RWPE1 (cell line): ENCODE results near the gene ACAT1.
A peak's percentile ranks its signal among the peaks of the same experiment; 100 is the strongest.

ENCODE experiments used
- CTCF ChIA-PET: fragments of 350-600 bp; sonication (Branson Sonifier 250); formaldehyde crosslinking; extraction: SDS; loops from one replicate; lab custom pipeline; 2021; lab: Yijun Ruan, JAX
- POLR2A ChIA-PET: fragments of 400-600 bp; formaldehyde crosslinking; extraction: SDS; loops from one replicate; lab custom pipeline; 2020; ENCODE audit warnings: antibody characterized with exemption; ENCODE audit not compliant: low non-redundant PET; lab: Yijun Ruan, JAX
- DNase-seq: peaks from one replicate; pipeline ENCODE4 v3.0.0; 2012; ENCODE audit warnings: low spot score
- H3K27ac ChIP-seq: fragments of 450-650 bp; 2 replicates; pipeline ENCODE4 v1.5.1; 2017
- TF ChIP-seq, protein P1 (sequence below): fragments of 450-650 bp; conservative IDR thresholded peaks from 2 replicates; pipeline ENCODE4 v1.5.1; 2017; ENCODE audit warnings: low read depth, mild to moderate bottlenecking

The ACAT1 gene

DNA sequence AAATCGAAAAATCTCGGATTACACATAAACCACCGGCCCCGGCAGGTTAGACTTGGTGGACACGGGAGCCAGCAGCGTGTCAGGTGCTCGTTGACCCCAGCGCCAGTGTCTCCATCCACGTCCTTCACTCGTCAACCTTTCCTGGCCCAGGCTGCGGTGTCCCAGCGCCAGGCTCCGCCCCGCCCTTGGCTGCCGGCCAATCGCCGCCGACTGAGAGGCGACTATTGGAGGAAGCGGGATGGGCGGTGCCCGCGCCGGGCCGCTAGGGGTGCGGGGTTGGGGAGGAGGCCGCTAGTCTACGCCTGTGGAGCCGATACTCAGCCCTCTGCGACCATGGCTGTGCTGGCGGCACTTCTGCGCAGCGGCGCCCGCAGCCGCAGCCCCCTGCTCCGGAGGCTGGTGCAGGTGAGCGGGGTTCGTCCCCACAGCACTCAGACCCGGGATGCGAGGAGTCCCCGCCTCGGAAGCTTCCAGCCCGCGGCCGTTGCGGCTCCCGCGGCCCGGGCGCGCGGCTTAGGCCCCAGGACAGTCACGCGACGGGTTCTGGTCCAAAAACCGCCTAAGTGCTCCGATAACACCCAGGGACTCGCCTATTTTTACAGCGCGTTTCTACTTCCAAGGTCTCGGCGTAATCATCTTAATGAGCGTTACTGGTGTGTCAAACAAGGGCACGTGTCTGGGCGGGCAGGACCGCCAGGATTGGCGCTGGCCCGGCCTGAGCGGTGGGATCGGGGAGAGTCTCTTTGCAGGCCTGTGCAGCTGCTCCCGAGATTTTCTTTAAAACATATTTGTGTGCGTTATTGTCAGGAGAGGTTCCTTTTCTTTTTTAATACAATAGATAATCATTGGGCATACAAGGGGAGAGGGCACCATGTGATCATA, at the start of gene ACAT1:
Gene ACAT1, plus strand, starts transcription at position 294 of the 882 bp plus-strand sequence. Its CDS starts 40 bp downstream, at position 334.
- POLR2A ChIA-PET = no interaction called here
- TF ChIP-seq, protein P1, sequence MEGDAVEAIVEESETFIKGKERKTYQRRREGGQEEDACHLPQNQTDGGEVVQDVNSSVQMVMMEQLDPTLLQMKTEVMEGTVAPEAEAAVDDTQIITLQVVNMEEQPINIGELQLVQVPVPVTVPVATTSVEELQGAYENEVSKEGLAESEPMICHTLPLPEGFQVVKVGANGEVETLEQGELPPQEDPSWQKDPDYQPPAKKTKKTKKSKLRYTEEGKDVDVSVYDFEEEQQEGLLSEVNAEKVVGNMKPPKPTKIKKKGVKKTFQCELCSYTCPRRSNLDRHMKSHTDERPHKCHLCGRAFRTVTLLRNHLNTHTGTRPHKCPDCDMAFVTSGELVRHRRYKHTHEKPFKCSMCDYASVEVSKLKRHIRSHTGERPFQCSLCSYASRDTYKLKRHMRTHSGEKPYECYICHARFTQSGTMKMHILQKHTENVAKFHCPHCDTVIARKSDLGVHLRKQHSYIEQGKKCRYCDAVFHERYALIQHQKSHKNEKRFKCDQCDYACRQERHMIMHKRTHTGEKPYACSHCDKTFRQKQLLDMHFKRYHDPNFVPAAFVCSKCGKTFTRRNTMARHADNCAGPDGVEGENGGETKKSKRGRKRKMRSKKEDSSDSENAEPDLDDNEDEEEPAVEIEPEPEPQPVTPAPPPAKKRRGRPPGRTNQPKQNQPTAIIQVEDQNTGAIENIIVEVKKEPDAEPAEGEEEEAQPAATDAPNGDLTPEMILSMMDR = no peak
- CTCF ChIA-PET = interaction anchor here (0.7 kb wide), 1 partner anchor 113 kb away, joined by 3 read pairs; the partner anchor contains the start of gene CUL5
- peak; percentile 84 for DNase-seq
- H3K27ac ChIP-seq = peak within 1 kb of the TSS; percentile 87

DNA sequence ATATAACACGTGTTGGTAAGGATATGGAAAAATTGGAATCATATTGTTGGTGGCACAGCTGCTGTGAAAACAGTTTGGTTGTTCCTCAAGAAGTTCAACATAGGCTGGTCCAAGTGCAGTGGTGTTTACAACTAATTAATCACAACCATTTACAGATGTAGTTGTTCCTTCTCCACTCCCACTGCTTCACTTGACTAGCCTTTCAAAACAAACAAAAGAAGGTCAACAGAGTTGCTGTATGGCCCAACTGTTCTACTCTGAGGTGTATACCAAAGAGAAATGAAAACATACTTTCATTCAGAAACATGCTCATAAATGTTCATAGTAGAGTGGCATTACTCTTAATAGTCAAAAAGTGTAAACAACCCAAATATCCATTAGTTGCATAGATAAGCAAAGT, 36.6 kb upstream of the ACAT1 start:
- POLR2A ChIA-PET = no interaction called here
- TF ChIP-seq, protein P1 = no peak
- no peak for DNase-seq
- CTCF ChIA-PET = interaction anchor here (0.6 kb wide), 1 partner anchor 115 kb away, joined by 7 read pairs; no protein-coding TSS in a partner anchor
- no peak overlapping the region for H3K27ac ChIP-seq

DNA sequence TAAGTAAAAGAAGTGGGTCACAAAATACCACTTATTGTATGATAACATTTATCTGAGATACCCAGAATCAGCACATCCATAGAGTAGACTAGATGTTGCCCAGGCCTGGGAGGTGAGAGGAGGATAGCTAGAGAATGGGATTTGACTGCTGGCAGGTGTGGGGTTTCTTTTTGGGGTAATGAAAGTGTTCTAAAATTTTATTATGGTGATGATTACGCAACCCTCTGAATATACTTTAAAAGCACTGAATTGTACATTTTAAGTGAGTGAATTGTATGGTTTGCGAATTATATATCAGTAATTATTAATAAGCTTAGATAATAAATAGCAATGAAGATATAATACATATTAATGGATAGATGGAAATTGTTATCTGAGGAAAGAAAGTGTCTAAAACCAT, 35.7 kb upstream of the ACAT1 start:
- POLR2A ChIA-PET = no interaction called here
- DNase-seq = no peak
- no peak overlapping the region for H3K27ac ChIP-seq
- CTCF ChIA-PET = no interaction called here
- TF ChIP-seq, protein P1 = no peak

DNA sequence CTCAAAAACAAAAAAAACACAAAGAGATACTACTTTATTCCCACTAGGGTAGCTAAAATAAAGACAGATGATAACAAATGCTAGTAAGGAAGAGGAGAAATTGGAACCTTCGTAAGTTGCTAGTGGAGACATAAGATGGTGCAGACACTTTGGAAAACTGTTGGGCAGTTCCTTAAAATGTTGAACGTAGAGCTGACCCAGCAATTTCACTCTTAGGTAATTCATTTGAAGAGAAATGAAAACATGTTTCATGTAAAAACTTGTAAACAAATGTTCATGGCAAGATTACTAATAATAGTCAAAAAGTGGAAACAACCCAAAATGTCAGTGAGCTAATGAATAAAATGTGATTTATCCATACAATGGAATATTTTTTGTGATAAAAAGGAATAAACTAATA, 29.2 kb upstream of the ACAT1 start:
- H3K27ac ChIP-seq = no peak overlapping the region
- CTCF ChIA-PET = interaction anchor here (1.0 kb wide), 1 partner anchor 24 kb away, joined by 3 read pairs; no protein-coding TSS in a partner anchor
- POLR2A ChIA-PET = no interaction called here
- TF ChIP-seq, protein P1 = no peak
- no peak for DNase-seq

DNA sequence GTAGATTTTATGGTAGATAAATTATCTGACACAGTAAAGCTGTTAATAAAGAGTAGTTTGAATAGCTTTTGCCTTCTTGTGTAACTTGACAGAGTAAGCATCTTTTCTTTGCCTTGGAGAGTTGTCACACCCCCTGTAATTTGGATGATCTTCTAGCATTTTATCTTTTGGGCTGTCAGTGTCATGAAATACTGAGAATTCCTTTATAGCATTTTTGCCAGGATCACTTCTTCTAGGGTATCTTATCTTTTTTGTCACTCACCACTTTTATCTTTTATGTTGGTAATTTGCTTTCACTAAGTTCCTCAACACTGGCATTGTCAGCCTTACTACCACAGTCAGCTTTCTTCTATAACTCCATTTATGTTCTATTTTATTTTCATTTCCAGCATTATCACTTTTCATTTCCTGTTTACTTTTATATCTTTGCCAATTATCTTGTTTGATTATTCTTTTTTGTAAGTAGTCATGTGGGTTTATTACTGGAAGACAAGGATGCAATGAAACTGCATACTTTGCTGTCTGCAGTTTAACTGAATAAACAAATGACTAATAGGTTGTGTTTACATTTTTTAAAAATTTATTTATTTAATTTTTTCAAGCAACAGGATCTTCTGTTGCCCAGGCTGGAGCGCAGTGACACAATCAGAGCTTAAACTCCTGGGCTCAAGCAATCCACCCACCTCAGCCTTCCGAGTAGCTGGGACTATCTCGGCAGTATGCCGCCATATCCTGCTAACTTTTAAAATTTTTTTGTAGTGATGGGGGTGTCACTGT, 28.1 kb upstream of the ACAT1 start:
- POLR2A ChIA-PET = no interaction called here
- CTCF ChIA-PET = no interaction called here
- no peak for DNase-seq
- no peak overlapping the region; the same call in 1 of the 2 replicates for H3K27ac ChIP-seq
- TF ChIP-seq, protein P1 = no peak

DNA sequence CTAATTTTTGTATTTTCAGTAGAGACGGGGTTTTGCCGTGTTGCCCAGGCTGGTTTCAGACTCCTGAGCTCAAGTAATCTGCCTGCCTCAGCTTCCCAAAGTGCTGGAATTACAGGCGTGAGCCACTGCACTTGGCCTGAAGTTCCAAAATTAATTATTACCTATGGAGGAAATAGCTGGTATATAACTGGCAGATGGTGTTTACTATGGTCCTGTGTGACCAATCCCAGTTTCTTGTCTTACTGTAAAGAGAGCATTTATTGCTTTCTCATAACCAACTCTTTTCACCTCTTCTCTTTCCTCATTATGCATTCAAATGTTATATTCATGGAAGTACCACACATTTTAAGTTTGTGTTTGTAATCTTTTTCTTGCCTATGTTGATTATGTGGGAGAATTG, 24.2 kb upstream of the ACAT1 start:
- CTCF ChIA-PET = interaction anchor here (0.6 kb wide), 1 partner anchor 27 kb away, joined by 5 read pairs; no protein-coding TSS in a partner anchor
- no peak for DNase-seq
- no peak overlapping the region for H3K27ac ChIP-seq
- TF ChIP-seq, protein P1 = no peak
- POLR2A ChIA-PET = no interaction called here
